K562 treated with DMSO at 1 percent for 48 hours (cell line): ENCODE results near the gene ZNF736. TPM values are rescaled to one million over a fixed set of nuclear protein-coding genes. Genes with fewer than 3 reads are reported as not detected.

Experiments
- total RNA-seq: library from RNA; unstranded; fragments of 300-600 nt; gene quantifications from 2 replicates; pipeline ENCODE4 v1.2.3, GENCODE V29; 2022; ENCODE audit warnings: low replicate concordance; ENCODE audit errors: extremely low read depth

Gene ZNF736
- total RNA-seq: not detected in 2 replicates

GRCh38 chr7:64313740-64314491 lies at the start of gene ZNF736:
Gene ZNF736 (plus strand): TSS chr7:64313961. CDS start chr7:64314151, 190 bp downstream.

Other genes starting within 250 kb of the ZNF736 start
- not detected in 2 replicates for gene ZNF735, start 106.8 kb upstream of the ZNF736 start, total RNA-seq
- gene ZNF679, start 85.5 kb upstream of the ZNF736 start, total RNA-seq: not detected in 2 replicates
- not detected in 2 replicates for gene ZNF680, start 249.1 kb downstream of the ZNF736 start, total RNA-seq